Brain microvascular endothelial cell (primary cell): ENCODE results near the gene ZNF557.
A peak's percentile ranks its signal among the peaks of the same experiment; 100 is the strongest.

ENCODE experiments used
- DNase-seq: peaks from one replicate; pipeline ENCODE4 v3.0.0-alpha.2; 2020
- H3K27ac ChIP-seq: fragments of 250-450 bp; sonication (Bioruptor Pico); 2 replicates; pipeline ENCODE4 v1.5.1; 2020; ENCODE audit warnings: mild to moderate bottlenecking, moderate library complexity
- H3K27me3 ChIP-seq: fragments of 250-450 bp; sonication (Bioruptor Pico); replicated peaks from 2 replicates; pipeline ENCODE4 v1.5.1; 2020; ENCODE audit warnings: mild to moderate bottlenecking
- H3K36me3 ChIP-seq: fragments of 250-450 bp; sonication (Bioruptor Pico); replicated peaks from 2 replicates; pipeline ENCODE4 v1.5.1; 2020; ENCODE audit warnings: mild to moderate bottlenecking
- H3K4me3 ChIP-seq: 2 replicates; pipeline ENCODE4 v1.5.1; 2011; ENCODE audit warnings: low read depth, mild to moderate bottlenecking, control low read depth, low read length, moderate library complexity
- in situ Hi-C: cut with HindIII; loops from 2 replicates; pipeline ENCODE4 v1.10.0; 2017; ENCODE audit warnings: low sequenced_read_pairs, low pct_ligation_motif_present
- TF ChIP-seq, protein P1 (sequence below): IDR thresholded peaks from 2 replicates; pipeline ENCODE4 v1.5.1; 2011; ENCODE audit warnings: low read depth, mild to moderate bottlenecking, moderate library complexity, low read length, control low read depth, inconsistent platforms; ENCODE audit errors: missing control alignments

The ZNF557 gene

DNA sequence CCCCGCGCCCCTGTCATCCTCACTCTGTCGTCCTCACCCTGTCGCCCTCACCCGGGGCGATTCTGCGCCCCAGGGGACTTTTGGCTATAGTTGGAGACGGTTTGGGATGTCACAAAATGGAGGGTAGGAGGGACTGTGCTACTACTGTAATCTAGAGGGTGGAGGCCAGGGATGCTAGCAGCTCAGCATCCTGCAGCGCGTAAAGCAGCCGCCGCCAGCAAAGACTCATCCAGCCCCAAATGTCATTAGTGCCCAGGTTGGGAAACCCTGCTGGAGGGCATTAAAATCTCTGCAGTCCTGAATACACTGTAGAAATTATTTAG lies 362 bp downstream of the ZNF557 start:
- in situ Hi-C loops: no loop called here
- Histone ChIP-seq H3K27ac (peak overlapping the region; percentile 75), H3K36me3 (peaks cover 23% of the 10 kb centered on the region), H3K4me3 (peak overlapping the region; percentile 94), H3K27me3 (no peaks in the 10 kb centered on the region)
- TF ChIP-seq, protein P1, sequence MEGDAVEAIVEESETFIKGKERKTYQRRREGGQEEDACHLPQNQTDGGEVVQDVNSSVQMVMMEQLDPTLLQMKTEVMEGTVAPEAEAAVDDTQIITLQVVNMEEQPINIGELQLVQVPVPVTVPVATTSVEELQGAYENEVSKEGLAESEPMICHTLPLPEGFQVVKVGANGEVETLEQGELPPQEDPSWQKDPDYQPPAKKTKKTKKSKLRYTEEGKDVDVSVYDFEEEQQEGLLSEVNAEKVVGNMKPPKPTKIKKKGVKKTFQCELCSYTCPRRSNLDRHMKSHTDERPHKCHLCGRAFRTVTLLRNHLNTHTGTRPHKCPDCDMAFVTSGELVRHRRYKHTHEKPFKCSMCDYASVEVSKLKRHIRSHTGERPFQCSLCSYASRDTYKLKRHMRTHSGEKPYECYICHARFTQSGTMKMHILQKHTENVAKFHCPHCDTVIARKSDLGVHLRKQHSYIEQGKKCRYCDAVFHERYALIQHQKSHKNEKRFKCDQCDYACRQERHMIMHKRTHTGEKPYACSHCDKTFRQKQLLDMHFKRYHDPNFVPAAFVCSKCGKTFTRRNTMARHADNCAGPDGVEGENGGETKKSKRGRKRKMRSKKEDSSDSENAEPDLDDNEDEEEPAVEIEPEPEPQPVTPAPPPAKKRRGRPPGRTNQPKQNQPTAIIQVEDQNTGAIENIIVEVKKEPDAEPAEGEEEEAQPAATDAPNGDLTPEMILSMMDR: no peak
- DNase-seq: no peak

DNA sequence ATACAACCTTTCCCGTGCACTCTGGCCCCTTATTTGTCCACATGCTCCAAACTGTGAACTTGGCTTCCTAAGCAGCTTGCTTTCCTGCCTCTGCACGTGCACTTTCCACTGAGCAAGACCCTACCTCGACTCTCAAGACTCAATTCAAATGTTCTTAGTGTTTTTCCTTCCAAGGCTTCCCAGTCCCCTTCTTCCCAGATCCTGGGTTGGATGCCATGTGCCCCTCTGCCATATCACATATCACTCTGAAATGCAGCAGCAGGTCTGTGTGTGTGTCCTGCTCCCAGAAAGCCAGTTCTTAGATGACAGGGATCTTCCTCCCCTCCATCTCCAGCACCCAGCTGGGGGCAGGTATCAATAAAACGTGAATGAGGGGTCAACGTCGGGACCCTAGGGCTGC lies 3.0 kb downstream of the ZNF557 start:
- no peaks in the 10 kb centered on the region for H3K27me3 ChIP-seq
- H3K27ac ChIP-seq: no peak overlapping the region
- H3K36me3 ChIP-seq: peaks cover 49% of the 10 kb centered on the region
- TF ChIP-seq, protein P1: no peak
- no peak overlapping the region for H3K4me3 ChIP-seq
- no peak for DNase-seq
- in situ Hi-C loops: no loop called here

DNA sequence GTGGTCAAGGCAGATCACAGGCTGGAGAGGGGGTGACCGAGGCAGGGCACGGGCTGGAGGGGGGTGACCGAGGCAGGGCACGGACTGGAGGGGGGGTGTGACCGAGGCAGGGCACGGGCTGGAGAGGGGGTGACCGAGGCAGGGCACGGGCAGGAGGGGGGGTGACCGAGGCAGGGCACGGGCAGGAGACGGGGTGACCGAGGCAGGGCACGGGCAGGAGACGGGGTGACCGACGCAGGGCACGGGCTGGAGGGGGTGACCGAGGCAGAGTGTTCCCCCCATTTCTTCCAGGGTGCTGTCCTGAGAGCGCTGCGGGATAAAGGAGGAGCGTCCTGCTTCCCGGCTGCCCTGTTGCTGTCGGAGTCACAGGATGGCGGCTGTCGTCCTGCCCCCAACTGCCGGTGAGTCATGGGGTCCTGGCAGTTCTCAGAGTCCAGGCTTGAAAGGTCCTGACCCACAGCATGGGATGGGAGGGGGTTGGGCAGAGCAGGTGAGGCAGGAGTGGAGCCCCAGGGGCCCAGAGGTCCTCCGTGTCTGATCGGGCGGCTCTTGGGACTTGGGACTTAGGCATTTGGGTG lies 5.3 kb downstream of the ZNF557 start:
- TF ChIP-seq, protein P1: no peak
- Histone ChIP-seq H3K4me3 (no peak overlapping the region), H3K27me3 (no peaks in the 10 kb centered on the region), H3K36me3 (peaks cover 69% of the 10 kb centered on the region), H3K27ac (no peak overlapping the region)
- in situ Hi-C loops: no loop called here
- no peak for DNase-seq

DNA sequence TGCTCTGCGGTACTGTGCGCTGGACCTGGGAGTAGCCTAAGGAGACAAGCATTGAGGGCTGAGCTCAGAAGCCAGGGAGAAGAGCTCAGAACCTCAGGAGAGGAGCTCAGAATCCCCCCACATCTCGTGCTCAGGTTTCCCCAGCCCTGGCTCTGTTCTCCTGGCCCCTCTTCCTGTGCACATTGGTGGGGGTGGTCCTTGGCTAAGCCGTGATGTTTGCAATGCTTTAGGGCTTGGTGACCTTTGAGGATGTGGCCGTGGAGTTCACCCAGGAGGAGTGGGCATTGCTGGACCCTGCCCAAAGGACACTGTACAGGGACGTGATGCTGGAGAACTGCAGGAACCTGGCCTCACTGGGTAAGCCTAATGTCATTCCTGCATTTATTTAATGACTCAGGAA lies 6.6 kb downstream of the ZNF557 start:
- Histone ChIP-seq H3K27me3 (no peaks in the 10 kb centered on the region), H3K27ac (no peak overlapping the region), H3K4me3 (no peak overlapping the region), H3K36me3 (peaks cover 83% of the 10 kb centered on the region)
- DNase-seq: no peak
- in situ Hi-C loops: no loop called here
- TF ChIP-seq, protein P1: no peak

DNA sequence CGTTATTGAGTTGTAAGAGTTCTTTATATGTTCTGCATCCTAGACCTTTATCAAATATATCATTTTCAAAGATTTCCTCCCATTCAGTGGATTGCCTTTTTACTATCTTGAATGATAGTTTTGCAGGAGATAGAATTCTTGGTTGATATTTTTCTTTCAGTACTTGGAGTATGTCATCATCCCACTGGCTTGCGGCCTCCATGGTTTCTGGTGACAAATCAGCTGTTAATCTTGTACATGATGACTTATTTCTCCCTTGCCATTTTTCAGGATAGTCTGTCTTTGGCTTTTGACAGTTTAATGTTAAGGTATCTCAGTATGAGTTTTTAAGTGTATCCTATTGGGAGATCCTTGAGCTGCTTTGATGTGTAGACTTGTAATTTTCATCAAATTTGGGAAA lies 8.5 kb downstream of the ZNF557 start:
- in situ Hi-C loops: no loop called here
- TF ChIP-seq, protein P1: no peak
- no peak overlapping the region for H3K4me3 ChIP-seq
- H3K27me3 ChIP-seq: no peaks in the 10 kb centered on the region
- no peak for DNase-seq
- peaks cover 90% of the 10 kb centered on the region for H3K36me3 ChIP-seq
- H3K27ac ChIP-seq: no peak overlapping the region
